SK-N-SH (cell line): ENCODE results near the gene PRPF6. TPM values are rescaled to one million over a fixed set of nuclear protein-coding genes. Genes with fewer than 3 reads are reported as not detected.

Experiments used
- CTCF ChIA-PET: fragments of 300-600, 350-600 bp; formaldehyde crosslinking; extraction: SDS; loops from one replicate; lab custom pipeline; 2021; lab: Yijun Ruan, JAX
- POLR2A ChIA-PET: fragments of 350-600 bp; sonication (Branson Sonifier 250); formaldehyde crosslinking; extraction: SDS; loops from one replicate; lab custom pipeline; 2020; ENCODE audit warnings: antibody characterized with exemption, inconsistent platforms; lab: Yijun Ruan, JAX
- DNase-seq: peaks from one replicate; pipeline ENCODE4 v3.0.0; 2012
- H2AFZ ChIP-seq: fragments of 200-600 bp; sonication (generic); 2 replicates; pipeline ENCODE4 v1.8.1; 2016; ENCODE audit warnings: antibody characterized with exemption, mild to moderate bottlenecking, low read depth
- H3F3A ChIP-seq: fragments of 200-600 bp; sonication (generic); replicated peaks from 2 replicates; pipeline ENCODE3; 2016; ENCODE audit warnings: antibody characterized with exemption, mild to moderate bottlenecking; ENCODE audit not compliant: insufficient read depth
- H3K27ac ChIP-seq, 2 experiments: fragments of 200-500 bp in 1 of 2; fragments of 200-600 bp in 1 of 2; sonication (Bioruptor generic) in 1 of 2; sonication (generic), shearing (Covaris generic) in 1 of 2; 2 replicates each; pipeline versions ENCODE4 v1.5.1 to v1.6.1; 2014 to 2016; ENCODE audit warnings: low read depth in 2 of 2, inconsistent platforms in 1 of 2, low read length in 1 of 2, mild to moderate bottlenecking in 1 of 2, mixed read lengths in 1 of 2
- H3K27me3 ChIP-seq: fragments of 200-600 bp; sonication (generic), shearing (Covaris generic); 2 replicates; pipeline ENCODE4 v1.6.1; 2016; ENCODE audit warnings: mixed run types; ENCODE audit not compliant: insufficient read depth
- H3K36me3 ChIP-seq, 2 experiments: fragments of 200-500 bp in 1 of 2; fragments of 200-600 bp in 1 of 2; sonication (Bioruptor generic) in 1 of 2; sonication (generic) in 1 of 2; replicated peaks in 1 of 2; 2 replicates each; pipeline versions ENCODE3 to v1.5.1; 2014 to 2016; ENCODE audit warnings: low read length in 1 of 2, mild to moderate bottlenecking in 1 of 2; ENCODE audit not compliant: insufficient read depth in 2 of 2, control insufficient read depth in 1 of 2
- H3K4me1 ChIP-seq, 2 experiments: fragments of 200-500 bp in 1 of 2; fragments of 200-600 bp in 1 of 2; sonication (Bioruptor generic) in 1 of 2; sonication (generic), shearing (Covaris generic) in 1 of 2; 2 replicates each; pipeline versions ENCODE4 v1.5.1 to v1.6.1; 2014 to 2016; ENCODE audit warnings: low read depth in 1 of 2, low read length in 1 of 2, mixed run types in 1 of 2; ENCODE audit not compliant: insufficient read depth in 2 of 2, control insufficient read depth in 1 of 2
- H3K4me2 ChIP-seq: fragments of 200-600 bp; sonication (generic), shearing (Covaris generic); 2 replicates; pipeline ENCODE4 v1.6.1; 2017; ENCODE audit warnings: mixed run types
- H3K4me3 ChIP-seq, 2 experiments: fragments of 200-500 bp in 1 of 2; fragments of 200-600 bp in 1 of 2; sonication (Bioruptor generic) in 1 of 2; sonication (generic), shearing (Covaris generic) in 1 of 2; 2 replicates each; pipeline versions ENCODE4 v1.5.1 to v1.8.1; 2014 to 2016; ENCODE audit warnings: low read depth in 2 of 2, inconsistent platforms in 1 of 2, low read length in 1 of 2, mild to moderate bottlenecking in 1 of 2, mixed read lengths in 1 of 2, moderate library complexity in 1 of 2
- H3K79me2 ChIP-seq: fragments of 200-600 bp; sonication (generic); 2 replicates; pipeline ENCODE4 v1.8.1; 2017; ENCODE audit warnings: mild to moderate bottlenecking; ENCODE audit not compliant: insufficient read depth
- H3K9ac ChIP-seq: fragments of 200-600 bp; sonication (generic); 2 replicates; pipeline ENCODE4 v1.6.1; 2017; ENCODE audit warnings: mixed run types
- H3K9me2 ChIP-seq: fragments of 200-600 bp; sonication (generic); 2 replicates; pipeline ENCODE4 v1.6.1; 2017; ENCODE audit warnings: mixed run types
- H3K9me3 ChIP-seq: fragments of 200-600 bp; sonication (generic); 2 replicates; pipeline ENCODE4 v1.6.1; 2017; ENCODE audit warnings: mixed run types, mild to moderate bottlenecking, moderate library complexity
- H4K20me1 ChIP-seq: fragments of 200-600 bp; sonication (generic); 2 replicates; pipeline ENCODE4 v1.6.1; 2017; ENCODE audit warnings: mild to moderate bottlenecking, mixed run types; ENCODE audit not compliant: insufficient read depth
- CHD2 ChIP-seq: fragments of 150-350 bp; IDR thresholded peaks from 2 replicates; pipeline ENCODE4 v1.6.1; 2018; ENCODE audit warnings: low read length; ENCODE audit not compliant: partially characterized antibody
- CTCF ChIP-seq: fragments of 200-600 bp; sonication (generic); IDR thresholded peaks from 2 replicates; pipeline ENCODE4 v1.6.1; 2017; ENCODE audit warnings: antibody characterized with exemption, mild to moderate bottlenecking, moderate library complexity
- ELF1 ChIP-seq: IDR thresholded peaks from 2 replicates; pipeline ENCODE4 v1.4.0; 2012
- EZH2phosphoT487 ChIP-seq: fragments of 200-600 bp; sonication (generic); IDR thresholded peaks from 2 replicates; pipeline ENCODE4 v1.6.1; 2017; ENCODE audit warnings: low read depth, mixed run types, mild to moderate bottlenecking, antibody characterized with exemption, moderate library complexity, borderline replicate concordance
- FOSL2 ChIP-seq: IDR thresholded peaks from 2 replicates; pipeline ENCODE4 v1.4.0; 2012; ENCODE audit warnings: low read depth, mild to moderate bottlenecking, moderate library complexity, borderline replicate concordance
- FOXJ3 ChIP-seq: sonication (generic); formaldehyde crosslinking; IDR thresholded peaks from 2 replicates; pipeline ENCODE4 v1.5.1; 2020; ENCODE audit warnings: mild to moderate bottlenecking, missing genetic modification reagents
- GABPA ChIP-seq: IDR thresholded peaks from 2 replicates; pipeline ENCODE4 v1.4.0; 2012; ENCODE audit warnings: low read depth, mild to moderate bottlenecking
- GATA2 ChIP-seq: sonication (generic); formaldehyde crosslinking; IDR thresholded peaks from 2 replicates; pipeline ENCODE4 v1.5.0; 2020; ENCODE audit warnings: mild to moderate bottlenecking, missing genetic modification reagents
- JUND ChIP-seq: IDR thresholded peaks from 2 replicates; pipeline ENCODE4 v1.4.0; 2012
- MAX ChIP-seq: IDR thresholded peaks from 2 replicates; pipeline ENCODE4 v1.4.0; 2012; ENCODE audit warnings: low read depth
- MEF2A ChIP-seq: IDR thresholded peaks from 2 replicates; pipeline ENCODE4 v1.4.0; 2012; ENCODE audit warnings: low read depth, borderline replicate concordance
- MXI1 ChIP-seq: IDR thresholded peaks from 2 replicates; pipeline ENCODE4 v1.6.1; 2012; ENCODE audit warnings: mild to moderate bottlenecking, low read depth, low read length, improper control_type of control experiment
- NFIC ChIP-seq: IDR thresholded peaks from 2 replicates; pipeline ENCODE4 v1.4.0; 2012; ENCODE audit warnings: borderline replicate concordance
- NRF1 ChIP-seq: IDR thresholded peaks from 2 replicates; pipeline ENCODE4 v1.6.1; 2012; ENCODE audit warnings: low read depth, mild to moderate bottlenecking, low read length
- PBX3 ChIP-seq: IDR thresholded peaks from 2 replicates; pipeline ENCODE4; 2012
- RAD21 ChIP-seq: IDR thresholded peaks from 2 replicates; pipeline ENCODE4 v1.6.1; 2012; ENCODE audit warnings: mild to moderate bottlenecking, low read length
- RCOR1 ChIP-seq: fragments of 150-350 bp; IDR thresholded peaks from 2 replicates; pipeline ENCODE4 v1.6.1; 2017; ENCODE audit warnings: antibody characterized with exemption, low read length
- RXRA ChIP-seq: IDR thresholded peaks from 2 replicates; pipeline ENCODE4 v1.4.0; 2012; ENCODE audit warnings: low read depth, mild to moderate bottlenecking, borderline replicate concordance
- SIN3A ChIP-seq: IDR thresholded peaks from 2 replicates; pipeline ENCODE4 v1.6.1; 2012; ENCODE audit warnings: low read depth, mild to moderate bottlenecking, low read length, moderate library complexity, borderline replicate concordance
- SMC3 ChIP-seq: IDR thresholded peaks from 2 replicates; pipeline ENCODE4 v1.6.1; 2012; ENCODE audit warnings: low read depth, low read length, improper control_type of control experiment
- TCF12 ChIP-seq: IDR thresholded peaks from 2 replicates; pipeline ENCODE4 v1.4.0; 2012
- TEAD4 ChIP-seq: IDR thresholded peaks from 2 replicates; pipeline ENCODE4 v1.4.0; 2012; ENCODE audit warnings: mild to moderate bottlenecking, borderline replicate concordance; ENCODE audit not compliant: insufficient read depth
- USF1 ChIP-seq: IDR thresholded peaks from 2 replicates; pipeline ENCODE4 v1.4.0; 2012; ENCODE audit warnings: low read depth, borderline replicate concordance
- YY1 ChIP-seq: IDR thresholded peaks from 2 replicates; pipeline ENCODE4 v1.4.0; 2012; ENCODE audit warnings: low read depth, mild to moderate bottlenecking
- WGBS: methylation state at CpG from one replicate; pipeline ENCODE4 v1.1.6; 2017; ENCODE audit warnings: low lambda C conversion rate; 5-methylcytosine and 5-hydroxymethylcytosine counted together
- polyA plus RNA-seq, 3 experiments: library from polyadenylated mRNA; depleted of rRNA; stranded (reverse); fragments of >200 nt; gene quantifications; 2 replicates each; pipeline ENCODE4 v1.2.3, GENCODE V29; 2012
- TF ChIP-seq, protein P1 (sequence below): fragments of 150-350 bp; IDR thresholded peaks from 2 replicates; pipeline ENCODE4 v1.6.1; 2016; ENCODE audit warnings: mild to moderate bottlenecking, low read depth, low read length

Gene PRPF6
- polyA plus RNA-seq, 1 of the 3 experiments (the other 2 are of a cell fraction) = 59.1 TPM

GRCh38 chr20:63935447-63935846 is 45.5 kb upstream of the PRPF6 start:
- POLR2A ChIA-PET = no interaction called here
- peaks cover 20% of the 10 kb centered on the region; the same call in 1 of the 2 replicates for H4K20me1 ChIP-seq

DNA sequence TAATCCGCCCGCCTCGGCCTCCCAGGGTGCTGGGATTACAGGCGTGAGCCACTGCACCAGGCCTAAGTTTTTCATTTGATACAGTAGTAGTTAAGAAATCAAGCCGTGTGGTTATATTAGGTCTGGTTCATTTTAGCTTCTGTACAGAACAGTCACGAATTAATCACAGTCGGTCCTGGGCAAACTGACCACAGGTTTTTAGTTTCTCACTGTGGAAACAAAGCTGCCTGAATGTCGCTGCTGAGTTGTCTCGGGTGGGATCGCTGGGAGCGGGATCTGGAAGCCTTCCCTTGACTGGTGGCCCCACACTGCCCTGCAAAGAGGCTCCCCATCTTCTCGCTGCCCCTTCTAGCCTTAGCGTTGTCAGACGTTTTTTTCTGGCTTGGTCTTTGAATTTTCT is 43.3 kb upstream of the PRPF6 start:
- Histone ChIP-seq H3K4me2 (no peak overlapping the region), H3K9me2 (no peaks in the 10 kb centered on the region), H2AFZ (no peak overlapping the region), H3K9ac (no peak overlapping the region), H3K4me3 (no peak overlapping the region), H3K27me3 (no peaks in the 10 kb centered on the region), H3K9me3 (no peaks in the 10 kb centered on the region), H4K20me1 (peaks cover 27% of the 10 kb centered on the region; the same call in 1 of the 2 replicates), H3K4me1 (no peaks in the 10 kb centered on the region), H3K79me2 (peaks cover 5% of the 10 kb centered on the region; the same call in 1 of the 2 replicates), H3K27ac (no peak overlapping the region), H3F3A (peaks cover 3% of the 10 kb centered on the region), H3K36me3 (peaks cover 0 to 50% of the 10 kb centered on the region in 2 experiments)
- DNase-seq = no peak
- POLR2A ChIA-PET = no interaction called here
- 86% methylated on average over 11 of the region's 14 CpGs for WGBS
- CTCF ChIA-PET = no interaction called here
- TF ChIP-seq CHD2 (no peak), SMC3 (no peak), RAD21 (no peak), CTCF (no peak), ELF1 (no peak), TCF12 (no peak), GATA2 (CRISPR knock-in tag) (no peak), RCOR1 (no peak), SIN3A (no peak), FOXJ3 (CRISPR knock-in tag) (no peak), MXI1 (no peak)
- TF ChIP-seq, protein P1, sequence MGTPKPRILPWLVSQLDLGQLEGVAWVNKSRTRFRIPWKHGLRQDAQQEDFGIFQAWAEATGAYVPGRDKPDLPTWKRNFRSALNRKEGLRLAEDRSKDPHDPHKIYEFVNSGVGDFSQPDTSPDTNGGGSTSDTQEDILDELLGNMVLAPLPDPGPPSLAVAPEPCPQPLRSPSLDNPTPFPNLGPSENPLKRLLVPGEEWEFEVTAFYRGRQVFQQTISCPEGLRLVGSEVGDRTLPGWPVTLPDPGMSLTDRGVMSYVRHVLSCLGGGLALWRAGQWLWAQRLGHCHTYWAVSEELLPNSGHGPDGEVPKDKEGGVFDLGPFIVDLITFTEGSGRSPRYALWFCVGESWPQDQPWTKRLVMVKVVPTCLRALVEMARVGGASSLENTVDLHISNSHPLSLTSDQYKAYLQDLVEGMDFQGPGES = no peak

More at GRCh38 chr20:63935447-63935846, 45.5 kb upstream of the PRPF6 start:
- no peaks in the 10 kb centered on the region for H3F3A ChIP-seq
- H3K9ac ChIP-seq = no peak overlapping the region
- CTCF ChIA-PET = interaction anchor here (1.1 to 2.2 kb wide), 4 partner anchors 12 to 160 kb away, joined by 3 to 7 read pairs (median 4); no protein-coding TSS in a partner anchor
- H3K27ac ChIP-seq = no peak overlapping the region
- H3K9me3 ChIP-seq = no peaks in the 10 kb centered on the region
- WGBS = 95% methylated on average over 8 of the region's 9 CpGs
- no peak overlapping the region for H3K4me2 ChIP-seq
- no peak overlapping the region for H2AFZ ChIP-seq
- H3K27me3 ChIP-seq = no peaks in the 10 kb centered on the region
- H3K4me1 ChIP-seq = no peaks in the 10 kb centered on the region
- H3K4me3 ChIP-seq = no peak overlapping the region
- no peaks in the 10 kb centered on the region for H3K9me2 ChIP-seq
- H3K36me3 ChIP-seq = peaks cover 0 to 57% of the 10 kb centered on the region in 2 experiments
- H3K79me2 ChIP-seq = peaks cover 5% of the 10 kb centered on the region; the same call in 1 of the 2 replicates
- no peak for DNase-seq
- TF ChIP-seq USF1 (no peak), NRF1 (no peak), FOSL2 (no peak), NFIC (no peak), YY1 (no peak), CHD2 (no peak), MXI1 (no peak), RCOR1 (no peak), GABPA (no peak), TEAD4 (no peak), JUND (no peak), PBX3 (no peak), SMC3 (no peak), EZH2phosphoT487 (no peak), MAX (no peak), MEF2A (no peak), FOXJ3 (CRISPR knock-in tag) (no peak), RXRA (no peak), TCF12 (no peak)
- TF ChIP-seq, all 33 proteins: peak for 0
